Hepatocyte (in vitro differentiated cells): ENCODE measurements around the gene APBB3.

Source experiments
- EZH2 ChIP-seq: fragments of 200-600 bp; sonication (generic); IDR thresholded peaks from 2 replicates; pipeline ENCODE4 v1.6.1; 2016; ENCODE audit warnings: antibody characterized with exemption, mild to moderate bottlenecking, borderline replicate concordance
- EZH2phosphoT487 ChIP-seq: fragments of 200-600 bp; sonication (generic); IDR thresholded peaks from one replicate; pipeline ENCODE4 v1.6.1; 2018; ENCODE audit warnings: antibody characterized with exemption, mild to moderate bottlenecking, low read depth, moderate library complexity; ENCODE audit not compliant: unreplicated experiment, severe bottlenecking
- TF ChIP-seq, protein P1 (sequence below): fragments of 200-600 bp; sonication (generic); IDR thresholded peaks from 2 replicates; pipeline ENCODE4 v1.5.1; 2016; ENCODE audit warnings: antibody characterized with exemption, mild to moderate bottlenecking; ENCODE audit not compliant: poor library complexity

DNA sequence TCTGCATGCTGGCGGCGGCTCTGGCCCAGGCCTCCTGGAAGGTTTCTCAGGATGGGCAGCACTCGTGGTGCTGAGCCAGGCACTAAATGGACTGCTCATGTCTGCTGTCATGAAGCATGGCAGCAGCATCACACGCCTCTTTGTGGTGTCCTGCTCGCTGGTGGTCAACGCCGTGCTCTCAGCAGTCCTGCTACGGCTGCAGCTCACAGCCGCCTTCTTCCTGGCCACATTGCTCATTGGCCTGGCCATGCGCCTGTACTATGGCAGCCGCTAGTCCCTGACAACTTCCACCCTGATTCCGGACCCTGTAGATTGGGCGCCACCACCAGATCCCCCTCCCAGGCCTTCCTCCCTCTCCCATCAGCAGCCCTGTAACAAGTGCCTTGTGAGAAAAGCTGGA, 3.5 kb upstream of the APBB3 start:
- TF ChIP-seq, protein P1, sequence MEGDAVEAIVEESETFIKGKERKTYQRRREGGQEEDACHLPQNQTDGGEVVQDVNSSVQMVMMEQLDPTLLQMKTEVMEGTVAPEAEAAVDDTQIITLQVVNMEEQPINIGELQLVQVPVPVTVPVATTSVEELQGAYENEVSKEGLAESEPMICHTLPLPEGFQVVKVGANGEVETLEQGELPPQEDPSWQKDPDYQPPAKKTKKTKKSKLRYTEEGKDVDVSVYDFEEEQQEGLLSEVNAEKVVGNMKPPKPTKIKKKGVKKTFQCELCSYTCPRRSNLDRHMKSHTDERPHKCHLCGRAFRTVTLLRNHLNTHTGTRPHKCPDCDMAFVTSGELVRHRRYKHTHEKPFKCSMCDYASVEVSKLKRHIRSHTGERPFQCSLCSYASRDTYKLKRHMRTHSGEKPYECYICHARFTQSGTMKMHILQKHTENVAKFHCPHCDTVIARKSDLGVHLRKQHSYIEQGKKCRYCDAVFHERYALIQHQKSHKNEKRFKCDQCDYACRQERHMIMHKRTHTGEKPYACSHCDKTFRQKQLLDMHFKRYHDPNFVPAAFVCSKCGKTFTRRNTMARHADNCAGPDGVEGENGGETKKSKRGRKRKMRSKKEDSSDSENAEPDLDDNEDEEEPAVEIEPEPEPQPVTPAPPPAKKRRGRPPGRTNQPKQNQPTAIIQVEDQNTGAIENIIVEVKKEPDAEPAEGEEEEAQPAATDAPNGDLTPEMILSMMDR = no peak
- TF ChIP-seq EZH2 = no peak
- TF ChIP-seq EZH2phosphoT487 = no peak
